T-cell (primary cell): ENCODE results near the gene ASB2. TPM values are rescaled to one million over a fixed set of nuclear protein-coding genes. Genes with fewer than 3 reads are reported as not detected.

Experiments
- ATAC-seq, 4 experiments: fragments of 200-7000 bp in 3 of 4; fragments of 150-1000 bp in 1 of 4; cut with Tn5 transposase; replicated peaks in 1 of 4; 1 replicate in 3 of 4; 2 replicates in 1 of 4; pipeline ENCODE4 v1.10.0; 2021; ENCODE audit warnings: moderate library complexity in 3 of 4, mild to moderate bottlenecking in 2 of 4, moderate number of reproducible peaks in 1 of 4
- CTCF ChIA-PET, 2 donors: fragments of 300-600 bp; sonication (Branson Sonifier 250); formaldehyde crosslinking; loops; one replicate each; lab custom pipeline; 2022; ENCODE audit warnings: antibody characterized with exemption in 2 of 2; lab: Charles Lee
- POLR2A ChIA-PET, 2 donors: fragments of 300-600 bp; sonication (Branson Sonifier 250); formaldehyde crosslinking; loops; one replicate each; lab custom pipeline; 2022; ENCODE audit warnings: antibody characterized with exemption in 2 of 2; lab: Charles Lee
- DNase-seq, 35 experiments: peaks; one replicate each; pipeline versions ENCODE4 v3.0.0 to v3.0.0-alpha.2; 2013 to 2023
- H3K27ac ChIP-seq: one replicate; pipeline ENCODE4 v1.5.1; 2013; ENCODE audit warnings: low read length
- H3K27me3 ChIP-seq, 2 experiments: replicated peaks in 1 of 2; 1 replicate in 1 of 2; 2 replicates in 1 of 2; pipeline versions ENCODE4 v1.6.1 to v1.7.0; 2013; ENCODE audit warnings: low read length in 1 of 2, mixed read lengths in 1 of 2; ENCODE audit not compliant: control insufficient read depth in 2 of 2, insufficient read depth in 2 of 2; ENCODE audit errors: extremely low read depth in 1 of 2
- H3K36me3 ChIP-seq, 2 donors: 1 replicate in 1 of 2; 2 replicates in 1 of 2; pipeline versions ENCODE4 v1.6.1 to v1.7.0; 2013; ENCODE audit warnings: low read length in 1 of 2; ENCODE audit not compliant: control insufficient read depth in 2 of 2, insufficient read depth in 1 of 2; ENCODE audit errors: extremely low read depth in 1 of 2
- H3K4me1 ChIP-seq, 2 experiments: 1 replicate in 1 of 2; 2 replicates in 1 of 2; pipeline versions ENCODE4 v1.6.1 to v1.7.0; 2013; ENCODE audit warnings: low read length in 2 of 2, mixed read lengths in 1 of 2; ENCODE audit not compliant: insufficient read depth in 2 of 2, control insufficient read depth in 1 of 2; ENCODE audit errors: extremely low read depth in 1 of 2
- H3K4me3 ChIP-seq, 2 donors: 1 replicate in 1 of 2; 2 replicates in 1 of 2; pipeline versions ENCODE4 v1.5.1 to v1.7.0; 2013; ENCODE audit warnings: mild to moderate bottlenecking in 2 of 2, low read length in 1 of 2, moderate library complexity in 1 of 2; ENCODE audit not compliant: control insufficient read depth in 1 of 2; ENCODE audit errors: extremely low read depth in 1 of 2
- H3K9me3 ChIP-seq: 2 replicates; pipeline ENCODE4 v1.7.0; 2013
- H3K27ac Mint-ChIP-seq, 2 donors: one replicate each; pipeline ENCODE4 v1.8.0; 2020 to 2021; ENCODE audit warnings: mild to moderate bottlenecking in 2 of 2, mixed read lengths in 2 of 2
- H3K27me3 Mint-ChIP-seq, 2 donors: one replicate each; pipeline ENCODE4 v1.8.0; 2021 to 2022; ENCODE audit warnings: mixed read lengths in 2 of 2
- H3K36me3 Mint-ChIP-seq: one replicate; pipeline ENCODE4 v1.8.0; 2021; ENCODE audit warnings: mixed read lengths
- H3K4me1 Mint-ChIP-seq, 3 donors: one replicate each; pipeline ENCODE4 v1.8.0; 2020 to 2022; ENCODE audit warnings: mixed read lengths in 3 of 3, mild to moderate bottlenecking in 1 of 3
- H3K4me3 Mint-ChIP-seq, 3 donors: one replicate each; pipeline ENCODE4 v1.8.0; 2020 to 2022; ENCODE audit warnings: mild to moderate bottlenecking in 3 of 3, mixed read lengths in 3 of 3, moderate library complexity in 3 of 3
- H3K9me3 Mint-ChIP-seq, 3 donors: one replicate each; pipeline ENCODE4 v1.8.0; 2020 to 2022; ENCODE audit warnings: mixed read lengths in 3 of 3
- WGBS: methylation state at CpG from one replicate; pipeline ENCODE4 v1.1.5; 2013; ENCODE audit warnings: missing lambda C conversion rate; ENCODE audit not compliant: insufficient coverage; 5-methylcytosine and 5-hydroxymethylcytosine counted together
- total RNA-seq, 35 experiments: library from RNA in 6 of 35; stranded (reverse) in 6 of 35; fragments of 120-200 nt in 1 of 35; gene quantifications; one replicate each; pipeline versions ENCODE4 v1.2.1 to v1.2.4 and lab custom pipeline; 2013 to 2026

Gene ASB2
- total RNA-seq, 5 donors from 2014 or later (not counting 1 experiment from before 2014, with no cell fraction given) = 2.7 to 5.4 (median 3.3) TPM

DNA sequence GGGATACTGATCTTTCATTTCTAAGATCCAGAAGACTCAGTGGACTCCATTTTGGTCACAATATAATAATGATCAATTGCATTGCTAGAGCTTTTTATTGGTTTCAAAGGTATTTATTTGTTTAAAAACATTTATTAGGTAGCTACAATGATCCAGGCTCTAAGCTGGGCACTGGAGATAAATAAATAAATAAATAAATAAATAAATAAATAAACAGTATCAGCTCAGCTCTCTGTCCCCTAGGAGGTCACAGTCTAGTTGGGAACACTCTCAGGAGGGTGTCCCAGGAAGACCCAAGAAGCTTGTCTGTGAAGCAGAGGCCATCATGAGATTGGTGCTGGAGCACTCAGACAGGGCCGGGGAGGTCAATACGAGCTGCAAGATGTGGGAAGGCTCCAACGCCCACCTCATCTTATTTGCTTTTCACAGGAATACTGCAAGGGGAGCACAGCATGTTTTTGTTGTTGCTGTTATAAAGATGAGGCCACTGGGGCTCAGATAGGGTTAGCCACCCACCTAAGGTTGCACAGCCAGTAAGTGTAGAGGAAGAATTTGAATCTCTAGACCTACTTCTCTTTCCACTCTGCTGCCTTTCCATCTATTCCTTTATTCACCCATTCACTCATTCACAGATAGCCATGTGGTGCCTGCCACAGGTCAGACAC is 15.5 kb downstream of the ASB2 start:
- Histone ChIP-seq H3K4me1 (peaks cover 33 to 88% of the 10 kb centered on the region in 2 experiments), H3K27me3 (peaks cover 0 to 3% of the 10 kb centered on the region in 2 experiments), H3K36me3 (no peaks in the 10 kb centered on the region), H3K27ac (peak overlapping the region; percentile 93), H3K9me3 (no peaks in the 10 kb centered on the region), H3K4me3 (no peak overlapping the region)
- no peaks in the 10 kb centered on the region for H3K27me3 Mint-ChIP-seq
- H3K4me3 Mint-ChIP-seq = peak overlapping the region in 1 of 3 donors; percentile 78
- no peak for DNase-seq
- ChIA-PET POLR2A (no interaction called here), CTCF (interaction anchor here (0.7 to 1.1 kb wide), 2 partner anchors 9 to 10 kb away, joined by 3 to 5 read pairs; no protein-coding TSS in a partner anchor)
- ATAC-seq = no peak
- H3K27ac Mint-ChIP-seq = peak overlapping the region; percentile 75 to 95
- WGBS = no CpG with 5 or more reads among the region's 3 CpGs
- peaks cover 83 to 91% (median 91%) of the 10 kb centered on the region in 3 donors for H3K4me1 Mint-ChIP-seq
- no peaks in the 10 kb centered on the region for H3K36me3 Mint-ChIP-seq
- H3K9me3 Mint-ChIP-seq = peaks cover 0 to 7% (median 0%) of the 10 kb centered on the region in 3 donors

DNA sequence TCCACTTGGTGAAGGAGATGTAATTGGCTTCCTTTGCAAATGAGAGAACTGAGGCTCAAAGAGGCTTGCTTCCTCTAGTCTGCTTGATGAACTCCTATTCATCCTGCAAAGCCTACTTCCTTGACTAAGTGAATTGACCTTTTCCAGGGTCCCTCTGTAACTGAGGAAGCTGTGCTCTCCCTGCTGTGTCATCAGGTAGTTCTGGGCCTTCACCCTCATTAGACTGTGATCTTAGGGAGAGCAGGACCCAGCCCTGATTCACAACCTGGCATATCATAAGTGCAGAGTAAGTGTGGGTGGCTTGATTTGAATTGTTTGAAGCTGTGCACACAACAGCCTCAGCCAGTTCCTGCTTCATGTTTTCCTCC is 16.3 kb downstream of the ASB2 start:
- POLR2A ChIA-PET = no interaction called here
- Mint-ChIP-seq H3K36me3 (no peaks in the 10 kb centered on the region), H3K27ac (peak overlapping the region; percentile 95), H3K4me1 (peaks cover 90 to 96% (median 95%) of the 10 kb centered on the region in 3 donors), H3K27me3 (no peaks in the 10 kb centered on the region), H3K9me3 (peaks cover 0 to 6% (median 0%) of the 10 kb centered on the region in 3 donors), H3K4me3 (peak overlapping the region; percentile 25 to 78 (median 28))
- Histone ChIP-seq H3K36me3 (no peaks in the 10 kb centered on the region), H3K4me1 (peaks cover 41 to 92% of the 10 kb centered on the region in 2 experiments), H3K27me3 (peaks cover 0 to 3% of the 10 kb centered on the region in 2 experiments), H3K9me3 (no peaks in the 10 kb centered on the region), H3K4me3 (no peak overlapping the region), H3K27ac (peak overlapping the region; percentile 93)
- CTCF ChIA-PET = interaction anchor here (0.7 to 4.3 kb wide), 3 partner anchors 10 to 20 kb away, joined by 3 to 12 read pairs (median 5); no protein-coding TSS in a partner anchor
- DNase-seq (peak in 1 of 35 experiments; percentile 37), ATAC-seq (no peak)

DNA sequence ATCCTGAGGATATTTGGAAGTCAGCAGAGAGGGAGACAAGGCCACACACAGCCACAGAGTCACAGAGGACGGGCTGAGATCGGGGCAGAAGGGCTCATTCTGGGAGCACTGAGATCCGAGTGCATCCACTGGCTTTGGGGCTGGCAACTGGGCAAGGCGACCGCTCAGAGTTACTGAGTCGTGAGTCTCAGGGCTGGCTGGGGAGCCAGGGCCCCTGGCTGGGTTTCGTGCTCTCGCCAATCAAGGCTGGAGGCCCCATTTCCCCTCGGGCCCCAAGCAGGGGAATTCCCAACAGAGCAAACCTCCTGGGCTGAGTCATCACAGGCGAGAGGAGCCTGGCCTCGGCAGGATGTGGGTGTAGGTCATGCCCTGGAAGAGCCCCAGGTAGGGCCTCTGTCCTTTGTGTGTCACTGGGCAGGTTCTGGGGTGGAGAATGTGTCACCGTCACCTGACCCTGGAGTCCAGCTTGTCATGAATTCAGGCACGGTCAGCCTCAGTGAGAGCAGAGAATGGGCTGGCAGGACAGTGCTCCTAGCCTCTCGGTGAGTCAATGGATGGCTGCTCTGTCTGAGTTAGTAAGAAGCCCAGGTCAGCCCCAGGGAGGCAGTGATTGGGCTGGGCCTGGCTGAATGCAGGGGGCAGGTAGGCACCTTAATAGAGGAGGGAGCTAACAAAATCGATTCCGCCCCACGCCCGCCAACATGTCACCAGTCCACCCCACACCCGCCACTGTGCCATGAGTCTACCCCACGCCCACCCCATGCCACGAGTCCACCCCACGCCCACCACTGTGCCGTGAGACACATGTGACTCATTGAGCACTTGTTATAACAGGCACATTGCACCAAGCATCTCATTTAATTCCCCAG is 16.9 kb downstream of the ASB2 start:
- ChIA-PET CTCF (interaction anchor here in 1 of 2 donors (4.3 kb wide), 1 partner anchor 20 kb away, joined by 12 read pairs; no protein-coding TSS in a partner anchor), POLR2A (no interaction called here)
- H3K36me3 Mint-ChIP-seq = no peaks in the 10 kb centered on the region
- H3K27ac Mint-ChIP-seq = peak overlapping the region; percentile 95
- H3K36me3 ChIP-seq = no peaks in the 10 kb centered on the region
- no peaks in the 10 kb centered on the region for H3K27me3 Mint-ChIP-seq
- peak; percentile 71 to 94 (median 90) for DNase-seq
- no peaks in the 10 kb centered on the region for H3K9me3 Mint-ChIP-seq
- peaks cover 90 to 96% (median 95%) of the 10 kb centered on the region in 3 donors for H3K4me1 Mint-ChIP-seq
- peak overlapping the region; percentile 93 for H3K27ac ChIP-seq
- peak overlapping the region; percentile 42 to 78 (median 70) for H3K4me3 Mint-ChIP-seq
- peak overlapping the region; percentile 2 to 7 for H3K4me3 ChIP-seq
- peaks cover 0 to 3% of the 10 kb centered on the region in 2 experiments for H3K27me3 ChIP-seq
- no peaks in the 10 kb centered on the region for H3K9me3 ChIP-seq
- peaks cover 47 to 98% of the 10 kb centered on the region in 2 experiments for H3K4me1 ChIP-seq
- peak; percentile 80 to 88 (median 83) for ATAC-seq
- 10% methylated on average over 16 of the region's 23 CpGs for WGBS

DNA sequence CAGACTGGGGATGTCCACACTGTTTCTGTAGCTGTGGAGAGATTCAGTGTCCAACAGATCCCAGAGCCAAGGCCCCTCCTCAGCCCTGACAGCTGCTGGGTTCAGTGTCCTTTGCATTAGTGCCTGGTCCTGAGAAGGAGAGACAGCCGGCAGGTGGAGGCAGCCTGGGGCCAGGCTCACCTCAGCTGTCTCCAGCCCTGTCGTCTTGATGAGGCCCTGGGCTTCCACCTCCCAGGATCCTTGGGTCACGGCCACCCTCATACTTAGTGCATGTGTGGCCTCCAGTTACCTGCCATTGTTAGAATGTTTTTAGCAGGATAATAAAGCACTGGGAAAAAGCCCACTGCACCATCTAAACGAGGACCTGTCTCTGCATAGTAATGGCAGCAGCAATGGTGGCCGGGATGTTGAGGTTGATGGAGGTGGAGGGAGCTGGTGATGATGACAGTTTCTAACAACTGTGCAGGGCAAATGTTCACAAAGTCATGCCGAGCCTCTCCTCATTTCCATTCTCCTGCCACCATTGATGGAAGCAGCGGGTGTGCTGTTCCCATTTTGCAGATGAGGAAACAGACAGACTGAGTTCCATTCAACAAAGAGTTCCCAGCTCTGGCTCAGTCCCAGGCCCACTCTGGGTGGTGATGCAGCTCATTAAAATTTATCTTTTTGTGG is 17.7 kb downstream of the ASB2 start:
- Mint-ChIP-seq H3K27me3 (no peaks in the 10 kb centered on the region), H3K36me3 (no peaks in the 10 kb centered on the region), H3K27ac (peak overlapping the region; percentile 95), H3K4me3 (peak overlapping the region; percentile 42 to 78 (median 70)), H3K4me1 (peaks cover 92 to 94% (median 94%) of the 10 kb centered on the region in 3 donors), H3K9me3 (no peaks in the 10 kb centered on the region)
- DNase-seq (no peak), ATAC-seq (no peak)
- POLR2A ChIA-PET = no interaction called here
- peak overlapping the region; percentile 93 for H3K27ac ChIP-seq
- H3K9me3 ChIP-seq = no peaks in the 10 kb centered on the region
- CTCF ChIA-PET = interaction anchor here (0.9 to 4.3 kb wide), 2 partner anchors 11 to 19 kb away, joined by 4 to 12 read pairs; no protein-coding TSS in a partner anchor
- peaks cover 0 to 3% of the 10 kb centered on the region in 2 experiments for H3K27me3 ChIP-seq
- H3K4me1 ChIP-seq = peaks cover 47 to 98% of the 10 kb centered on the region in 2 experiments
- 81% methylated on average over 3 of the region's 7 CpGs for WGBS
- H3K4me3 ChIP-seq = peak overlapping the region in 1 of 2 donors; percentile 2
- H3K36me3 ChIP-seq = no peaks in the 10 kb centered on the region

DNA sequence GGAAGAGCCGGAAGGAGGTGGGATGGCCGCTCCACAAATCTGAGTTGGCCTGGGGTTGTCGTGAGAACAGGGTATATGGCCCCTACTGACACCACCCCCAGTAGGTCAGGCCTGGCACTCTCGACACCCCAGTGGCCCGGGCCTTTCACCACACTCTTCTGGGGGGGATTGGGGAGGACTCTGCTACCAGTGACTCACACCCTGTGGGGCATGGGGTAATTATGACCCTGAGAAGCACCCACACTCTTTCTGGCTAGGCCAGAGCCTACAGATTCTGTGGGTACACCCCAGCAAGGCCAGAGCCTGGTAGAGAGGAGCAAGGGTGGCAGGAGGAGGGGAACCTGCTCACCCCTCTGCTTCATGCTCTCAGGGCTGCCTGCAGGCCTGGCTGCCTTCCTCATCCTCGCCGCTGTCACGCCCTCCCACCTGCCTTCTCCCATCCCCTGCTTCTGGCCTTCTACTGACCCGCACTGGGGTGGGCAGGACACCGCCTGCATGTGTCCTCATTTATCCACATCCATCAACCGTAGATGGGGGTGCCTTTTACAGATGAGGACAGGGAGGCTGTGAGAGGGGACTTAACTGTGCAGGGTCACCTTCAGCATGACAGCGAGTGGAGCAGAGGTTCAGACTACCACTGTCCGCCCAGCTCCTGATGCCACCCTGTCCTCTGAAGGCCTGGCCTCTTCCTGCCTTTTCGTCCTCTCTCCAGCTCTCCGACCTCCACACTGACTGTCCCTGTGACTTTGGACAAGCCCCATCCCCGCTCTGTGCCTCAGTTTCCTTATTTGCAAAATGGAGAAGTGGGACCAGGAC is 18.4 kb downstream of the ASB2 start:
- H3K4me1 Mint-ChIP-seq = peaks cover 92 to 94% (median 94%) of the 10 kb centered on the region in 3 donors
- no peaks in the 10 kb centered on the region for H3K36me3 Mint-ChIP-seq
- Histone ChIP-seq H3K9me3 (no peaks in the 10 kb centered on the region), H3K4me3 (no peak overlapping the region), H3K4me1 (peaks cover 43 to 98% of the 10 kb centered on the region in 2 experiments), H3K27ac (peak overlapping the region; percentile 93), H3K36me3 (no peaks in the 10 kb centered on the region), H3K27me3 (peaks cover 0 to 3% of the 10 kb centered on the region in 2 experiments)
- ChIA-PET POLR2A (no interaction called here), CTCF (interaction anchor here (0.7 to 4.3 kb wide), 3 partner anchors 12 to 20 kb away, joined by 4 to 12 read pairs (median 4); no protein-coding TSS in a partner anchor)
- ATAC-seq (no peak), DNase-seq (no peak)
- 100% methylated on average over 4 of the region's 16 CpGs for WGBS
- peak overlapping the region in 1 of 3 donors; percentile 78 for H3K4me3 Mint-ChIP-seq
- no peaks in the 10 kb centered on the region for H3K9me3 Mint-ChIP-seq
- H3K27me3 Mint-ChIP-seq = no peaks in the 10 kb centered on the region
- peak overlapping the region; percentile 95 for H3K27ac Mint-ChIP-seq
